Subcutaneous abdominal adipose tissue (tissue), 5 donors: ENCODE results near the gene RAVER1.
"Not testable (repeated sequence)": the region's sequence is repeated elsewhere in the genome, so short reads cannot be mapped to it uniquely, and the experiment has no call there.

Experiments
- H3K27ac ChIP-seq: one replicate; pipeline ENCODE4 v1.7.0; 2013; ENCODE audit warnings: low read depth, mild to moderate bottlenecking, inconsistent platforms, low read length, moderate library complexity
- H3K27me3 ChIP-seq, 5 donors: one replicate each; pipeline ENCODE4 v1.7.0; 2013; ENCODE audit warnings: low read length in 5 of 5, inconsistent platforms in 1 of 5; ENCODE audit not compliant: control insufficient read depth in 5 of 5, insufficient read depth in 4 of 5
- H3K36me3 ChIP-seq, 5 donors: one replicate each; pipeline ENCODE4 v1.7.0; 2013; ENCODE audit warnings: low read length in 5 of 5; ENCODE audit not compliant: control insufficient read depth in 5 of 5, insufficient read depth in 5 of 5
- H3K4me1 ChIP-seq, 5 donors: one replicate each; pipeline ENCODE4 v1.7.0; 2013; ENCODE audit warnings: low read length in 5 of 5, mild to moderate bottlenecking in 3 of 5, moderate library complexity in 1 of 5; ENCODE audit not compliant: control insufficient read depth in 5 of 5, insufficient read depth in 5 of 5
- H3K4me3 ChIP-seq, 5 donors: one replicate each; pipeline ENCODE4 v1.7.0; 2013; ENCODE audit warnings: low read length in 5 of 5, low read depth in 1 of 5
- H3K9ac ChIP-seq, 5 donors: one replicate each; pipeline ENCODE4 v1.7.0; 2013; ENCODE audit warnings: low read length in 5 of 5, mild to moderate bottlenecking in 4 of 5, moderate library complexity in 3 of 5
- H3K9me3 ChIP-seq, 5 donors: one replicate each; pipeline ENCODE4 v1.7.0; 2013; ENCODE audit warnings: low read length in 5 of 5; ENCODE audit not compliant: control insufficient read depth in 5 of 5
- donor health status: healthy.
- donor health status: healthy.
- donor health status: healthy.
- donor health status: healthy.
- donor health status: healthy.

RAVER1 gene

DNA sequence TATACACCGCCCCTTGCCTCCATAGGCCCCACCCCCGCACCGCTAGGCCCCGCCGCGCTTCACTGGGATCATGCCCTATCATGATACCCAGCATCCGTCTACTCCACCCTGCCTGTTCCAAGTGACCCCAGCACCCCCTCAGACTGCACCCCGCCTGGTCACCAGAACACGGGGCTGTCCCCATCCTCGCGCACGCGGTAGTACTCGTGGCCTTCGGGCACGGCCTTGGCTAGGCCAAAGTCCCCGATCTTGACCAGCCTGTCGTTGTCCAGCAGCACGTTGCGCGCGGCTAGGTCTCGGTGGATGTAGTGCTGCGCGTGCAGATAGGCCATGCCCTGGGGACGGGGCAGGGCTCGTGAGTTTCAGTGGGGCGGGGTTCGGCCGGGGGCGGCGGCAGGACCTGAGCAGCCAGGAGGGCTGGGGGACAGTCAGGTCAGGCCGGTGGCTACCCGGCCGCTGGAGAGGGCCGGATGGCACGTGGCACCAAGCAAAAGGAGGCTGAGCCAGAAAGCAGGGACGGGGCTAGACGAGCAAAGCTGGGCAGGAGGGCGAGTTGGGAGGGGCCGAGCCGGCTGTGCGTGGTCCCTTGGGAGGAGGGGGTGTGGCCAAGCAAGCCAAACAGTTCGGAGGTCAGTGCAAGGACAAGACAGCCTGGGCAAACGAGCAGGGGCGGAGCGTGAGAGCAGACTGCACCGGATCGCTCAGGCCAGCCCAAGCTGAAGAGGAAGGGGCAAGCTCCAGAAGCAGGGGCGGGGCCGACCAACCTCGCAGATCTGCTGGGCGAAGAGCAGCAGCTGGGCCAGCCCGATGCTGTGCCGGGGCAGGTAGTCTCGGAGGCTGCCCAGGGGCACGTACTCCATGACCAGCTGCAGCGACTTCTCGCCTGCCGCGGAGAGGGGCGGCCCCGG is 19.7 kb upstream of the RAVER1 start:
- no peaks in the 10 kb centered on the region for H3K27me3 ChIP-seq
- peaks cover 0 to 71% (median 44%) of the 10 kb centered on the region in 5 donors for H3K36me3 ChIP-seq
- H3K4me1 ChIP-seq: peaks cover 0 to 16% (median 13%) of the 10 kb centered on the region in 5 donors
- peak overlapping the region; percentile 35 for H3K27ac ChIP-seq
- no peaks in the 10 kb centered on the region for H3K9me3 ChIP-seq
- peak overlapping the region in 1 of 5 donors; percentile 41 for H3K9ac ChIP-seq
- peak overlapping the region in 4 of 5 donors; percentile 35 to 52 (median 36) for H3K4me3 ChIP-seq

DNA sequence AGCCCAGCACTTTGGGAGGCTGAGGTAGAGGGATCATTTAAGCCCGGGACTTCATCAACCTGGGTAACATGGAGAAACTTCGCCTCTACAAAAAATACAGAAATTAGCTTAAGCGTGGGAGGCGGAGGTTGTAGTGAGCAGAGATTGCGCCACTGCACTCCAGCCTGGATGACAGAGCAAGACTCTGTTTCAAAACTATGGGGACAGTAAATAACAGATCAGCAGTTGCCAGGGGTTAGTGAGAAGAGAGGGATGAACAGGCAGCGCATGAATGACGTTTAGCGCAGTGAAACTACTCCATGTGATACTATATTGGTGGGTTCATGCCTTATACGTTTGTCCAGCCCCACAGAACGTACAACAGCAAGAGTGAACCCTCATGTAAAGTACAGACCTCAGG is 13.2 kb upstream of the RAVER1 start:
- Histone ChIP-seq H3K9ac (no peak overlapping the region), H3K9me3 (no peaks in the 10 kb centered on the region), H3K4me1 (peaks cover 0 to 10% (median 8%) of the 10 kb centered on the region in 5 donors), H3K27me3 (no peaks in the 10 kb centered on the region), H3K27ac (no peak overlapping the region), H3K4me3 (peak overlapping the region in 1 of 5 donors; percentile 13), H3K36me3 (peaks cover 0 to 18% (median 10%) of the 10 kb centered on the region in 5 donors)

DNA sequence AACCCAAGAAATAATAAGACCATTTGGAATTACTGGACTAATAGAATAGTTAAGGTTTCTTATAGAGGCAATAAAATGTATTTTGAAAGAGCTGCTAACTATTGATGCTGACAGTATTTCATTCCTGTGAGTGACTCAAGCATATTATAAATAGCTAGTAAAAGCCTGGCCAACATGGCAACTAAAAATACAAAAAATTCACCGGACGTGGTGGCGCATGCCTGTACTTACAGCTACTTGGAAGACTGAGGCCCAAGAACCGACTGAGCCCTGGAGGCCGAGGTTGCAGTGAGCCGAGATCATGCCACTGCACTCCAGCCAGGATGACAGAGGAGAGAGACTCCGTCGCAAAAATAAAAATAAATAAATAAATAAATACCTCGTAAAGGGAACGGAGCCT is 11.5 kb upstream of the RAVER1 start:
- no peak overlapping the region for H3K27ac ChIP-seq
- H3K36me3 ChIP-seq: peaks cover 0 to 2% (median 0%) of the 10 kb centered on the region in 5 donors
- H3K4me3 ChIP-seq: no peak overlapping the region
- peaks cover 0 to 11% (median 8%) of the 10 kb centered on the region in 5 donors for H3K4me1 ChIP-seq
- H3K27me3 ChIP-seq: no peaks in the 10 kb centered on the region
- no peaks in the 10 kb centered on the region for H3K9me3 ChIP-seq
- H3K9ac ChIP-seq: no peak overlapping the region

DNA sequence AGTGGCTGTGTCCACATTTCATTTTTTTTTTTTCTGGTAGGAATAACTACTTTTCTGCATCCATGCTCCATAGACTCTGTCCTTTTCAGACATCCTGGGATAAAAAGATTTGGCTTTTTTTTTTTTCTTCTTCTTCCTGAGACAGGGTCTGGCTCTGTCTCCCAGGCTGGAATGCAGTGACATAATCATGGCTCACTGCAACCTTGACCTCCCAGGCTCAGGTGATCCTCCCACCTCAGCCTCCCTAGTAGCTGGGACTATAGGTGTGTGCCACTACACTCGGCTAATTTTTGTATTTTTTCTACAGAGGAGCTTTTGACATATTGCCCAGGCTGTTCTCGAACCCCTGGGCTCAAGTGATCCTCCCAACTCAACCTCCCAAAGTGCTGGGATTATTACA is 10.2 kb upstream of the RAVER1 start:
- no peaks in the 10 kb centered on the region for H3K9me3 ChIP-seq
- H3K4me1 ChIP-seq: peaks cover 0 to 16% (median 8%) of the 10 kb centered on the region in 5 donors
- no peaks in the 10 kb centered on the region for H3K27me3 ChIP-seq
- H3K4me3 ChIP-seq: no peak overlapping the region
- H3K9ac ChIP-seq: no peak overlapping the region
- H3K36me3 ChIP-seq: no peaks in the 10 kb centered on the region
- H3K27ac ChIP-seq: no peak overlapping the region

DNA sequence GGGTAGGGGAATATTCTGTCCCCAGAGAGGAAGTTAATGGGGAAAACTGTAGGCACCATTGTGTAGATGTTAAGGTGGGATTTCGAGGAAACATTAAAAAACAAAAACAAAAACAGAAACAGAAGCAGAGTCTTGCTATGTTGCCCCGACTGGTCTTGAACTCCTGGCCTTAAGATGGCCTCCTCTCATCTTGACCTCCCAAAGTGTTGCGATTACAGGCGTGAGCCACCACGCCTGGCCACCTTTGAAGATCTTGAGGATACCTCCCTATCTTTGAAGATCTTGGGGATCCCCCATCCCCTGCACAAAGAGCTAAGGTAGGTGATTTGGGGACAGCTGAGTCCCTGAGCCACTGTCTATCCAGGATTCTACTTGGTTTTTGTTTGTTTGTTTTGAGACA is 6.6 kb upstream of the RAVER1 start:
- Histone ChIP-seq H3K27ac (no peak overlapping the region), H3K4me3 (no peak overlapping the region), H3K9ac (no peak overlapping the region)

DNA sequence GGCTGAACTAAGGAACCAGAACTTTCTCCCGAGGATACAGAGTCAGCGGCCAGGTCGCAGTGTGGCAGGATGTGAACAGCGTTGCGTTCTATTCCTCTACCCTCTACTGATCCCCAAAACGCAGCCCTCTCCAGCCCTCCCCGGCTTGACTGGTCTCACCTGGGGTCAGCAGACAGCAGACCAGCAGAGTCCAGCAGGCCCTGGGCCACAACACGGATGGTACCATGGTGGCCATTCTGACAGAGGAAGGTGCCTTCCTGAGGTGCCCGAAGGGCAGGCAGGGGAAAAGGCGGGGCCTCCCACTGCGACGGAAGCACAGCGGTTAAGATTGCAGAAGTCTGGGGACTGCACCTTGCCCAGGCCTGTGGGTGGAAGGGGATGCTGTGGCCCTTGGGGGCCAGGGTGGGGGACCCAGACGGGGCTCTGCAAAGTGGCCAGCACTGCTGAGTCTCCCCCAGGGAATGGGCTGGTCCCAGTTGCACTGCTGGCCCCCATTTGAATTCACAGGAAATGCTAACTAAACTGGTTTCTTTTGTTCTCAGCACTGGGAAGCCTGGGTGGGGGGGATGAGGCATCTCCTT is 6.1 kb upstream of the RAVER1 start, which contains the start of gene ICAM3:
ICAM3 (minus strand) TSS at position 245 of the 581 bp plus-strand sequence; CDS start at position 235, 10 bp downstream.
- peak within 1 kb of the TSS in 2 of 5 donors; percentile 22 to 40 for H3K4me3 ChIP-seq
- H3K9ac ChIP-seq: peak within 1 kb of the TSS in 2 of 5 donors; percentile 26 to 43
- H3K27ac ChIP-seq: no peak within 1 kb of the TSS

More for the DNA sequence above, 6.6 kb upstream of the RAVER1 start:
- Histone ChIP-seq H3K36me3 (no peaks in the 10 kb centered on the region), H3K27me3 (no peaks in the 10 kb centered on the region), H3K9me3 (no peaks in the 10 kb centered on the region), H3K4me1 (peaks cover 0 to 18% (median 10%) of the 10 kb centered on the region in 5 donors)

DNA sequence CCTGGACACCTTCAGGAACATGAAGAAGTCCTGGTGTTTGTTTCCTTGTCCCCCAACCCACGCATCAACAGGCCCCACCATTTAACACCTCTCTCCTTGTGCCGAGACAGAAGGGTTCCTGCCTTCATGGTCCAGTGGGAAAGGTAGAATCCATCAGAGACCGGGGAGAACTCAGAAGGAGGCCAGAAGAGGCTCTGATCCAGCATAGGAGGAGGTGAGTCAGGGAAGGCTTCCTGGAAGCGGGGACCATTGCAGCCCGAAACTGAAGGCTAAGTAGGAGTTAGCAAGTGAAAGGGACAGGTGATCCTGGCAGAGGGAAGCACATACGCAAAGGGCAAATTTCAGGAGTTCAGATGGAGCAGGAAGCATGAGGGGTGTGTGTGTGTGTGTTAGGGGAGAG is 5.6 kb upstream of the RAVER1 start:
- no peaks in the 10 kb centered on the region for H3K36me3 ChIP-seq
- H3K27me3 ChIP-seq: no peaks in the 10 kb centered on the region
- H3K9me3 ChIP-seq: no peaks in the 10 kb centered on the region
- H3K4me3 ChIP-seq: peak overlapping the region in 2 of 5 donors; percentile 22 to 40
- peak overlapping the region in 2 of 5 donors; percentile 26 to 43 for H3K9ac ChIP-seq
- peaks cover 1 to 29% (median 20%) of the 10 kb centered on the region in 5 donors for H3K4me1 ChIP-seq
- no peak overlapping the region for H3K27ac ChIP-seq

More for the DNA sequence above, 6.1 kb upstream of the RAVER1 start, which contains the start of gene ICAM3:
- Histone ChIP-seq H3K4me1 (peaks cover 1 to 23% (median 14%) of the 10 kb centered on the region in 5 donors), H3K27me3 (no peaks in the 10 kb centered on the region), H3K36me3 (no peaks in the 10 kb centered on the region), H3K9me3 (no peaks in the 10 kb centered on the region)

DNA sequence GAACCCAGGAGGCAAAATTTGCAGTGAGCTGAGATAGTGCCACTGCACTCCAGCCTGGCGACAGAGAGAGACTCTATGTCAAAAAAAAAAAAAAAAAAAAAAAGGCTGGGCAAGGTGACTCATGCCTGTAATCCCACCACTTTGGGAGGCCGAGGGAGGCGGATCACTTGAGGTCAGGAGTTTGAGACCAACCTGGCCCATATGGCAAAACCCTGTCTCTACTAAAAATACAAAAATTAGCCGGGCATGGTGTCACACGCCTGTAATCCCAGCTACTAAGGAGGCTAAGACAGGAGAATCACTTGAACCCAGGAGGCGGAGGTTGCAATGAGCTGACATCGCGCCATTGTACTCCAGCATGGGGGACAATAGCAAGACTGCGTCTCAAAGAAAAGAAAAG is 3.4 kb upstream of the RAVER1 start:
- H3K9ac ChIP-seq, H3K27me3 ChIP-seq, H3K4me3 ChIP-seq, H3K36me3 ChIP-seq, H3K27ac ChIP-seq, H3K9me3 ChIP-seq: not testable (repeated sequence)
- peaks cover 5 to 45% (median 37%) of the 10 kb centered on the region in 5 donors for H3K4me1 ChIP-seq

DNA sequence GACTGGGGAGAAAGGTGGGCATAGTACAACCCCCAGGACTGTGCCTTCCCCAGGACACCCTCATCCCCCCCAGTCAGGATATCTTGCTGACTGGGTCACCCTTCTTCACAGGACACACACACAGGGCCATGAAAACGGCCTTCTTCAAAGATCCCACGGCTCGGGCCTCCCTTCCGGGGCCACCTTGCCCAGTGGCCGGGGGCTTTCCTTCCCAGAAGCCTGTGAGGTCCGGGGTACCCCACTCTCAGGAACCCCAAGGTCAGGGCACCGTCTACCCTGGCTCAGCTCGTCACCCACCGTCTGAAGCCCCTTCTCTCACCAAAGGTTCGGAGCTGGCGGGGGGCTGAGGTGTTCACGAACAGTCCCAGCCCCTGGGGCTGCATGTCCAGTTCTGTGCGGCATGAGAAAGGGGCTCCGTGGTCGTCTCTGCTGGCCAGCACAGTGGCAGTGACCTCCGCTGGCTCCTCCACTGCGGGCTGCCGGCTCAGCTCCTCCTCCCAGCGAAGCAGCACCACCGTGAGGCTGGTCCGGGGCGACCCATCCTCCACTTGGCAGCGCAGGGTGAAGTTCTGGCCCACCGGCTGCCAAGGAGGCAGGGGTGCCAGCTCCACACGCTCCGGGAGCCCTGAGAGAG is 2.1 kb upstream of the RAVER1 start:
- H3K9ac ChIP-seq: peak overlapping the region in 3 of 5 donors; percentile 1 to 26 (median 16)
- peaks cover 0 to 1% (median under 1%) of the 10 kb centered on the region in 5 donors for H3K36me3 ChIP-seq
- peak overlapping the region; percentile 86 for H3K27ac ChIP-seq
- H3K4me3 ChIP-seq: peak overlapping the region in 4 of 5 donors; percentile 1 to 87 (median 54)
- H3K27me3 ChIP-seq: no peaks in the 10 kb centered on the region
- H3K9me3 ChIP-seq: no peaks in the 10 kb centered on the region
- H3K4me1 ChIP-seq: peaks cover 5 to 46% (median 37%) of the 10 kb centered on the region in 5 donors
